HCT116 (cell line): ENCODE results near the gene MICAL3. TPM values are rescaled to one million over a fixed set of nuclear protein-coding genes. Genes with fewer than 3 reads are reported as not detected.

Source experiments
- ATAC-seq: fragments of 200-7000 bp; cut with Tn5 transposase; 2 replicates; pipeline ENCODE4 v1.9.1; 2020; ENCODE audit warnings: mild to moderate bottlenecking, moderate library complexity
- BruUV-seq: library from RNA; stranded (reverse); fragments of 400-500 nt; replicated peaks from 2 replicates; lab custom pipeline; 2021; lab: Mats Ljungman, UMichigan
- CTCF ChIA-PET: fragments of 300-600 bp; sonication (Branson Sonifier 250); formaldehyde crosslinking; loops from one replicate; lab custom pipeline; 2021; ENCODE audit warnings: antibody characterized with exemption; lab: Charles Lee
- POLR2A ChIA-PET: fragments of 300-600, 350-600 bp; sonication (Branson Sonifier 250); formaldehyde crosslinking; loops from one replicate; lab custom pipeline; 2021; ENCODE audit warnings: antibody characterized with exemption; lab: Charles Lee
- RAD21 ChIA-PET, 2 experiments: fragments of 300-600 bp; sonication (Branson Sonifier 250); formaldehyde crosslinking; loops; one replicate each; lab custom pipeline; 2023; ENCODE audit warnings: low total read pairs in 2 of 2; ENCODE audit not compliant: uncharacterized antibody in 2 of 2, unreplicated experiment in 2 of 2, low non-redundant PET in 1 of 2; lab: Charles Lee
- DNase-seq: peaks from one replicate; pipeline ENCODE4 v3.0.0-alpha.2; 2010; ENCODE audit warnings: low read depth, low spot score
- H2AFZ ChIP-seq: fragments of 200-600 bp; shearing (Covaris generic), sonication (generic); 2 replicates; pipeline ENCODE4 v1.6.1; 2017; ENCODE audit warnings: low read depth, mixed run types, mixed read lengths, antibody characterized with exemption, low read length; ENCODE audit not compliant: poor library complexity, severe bottlenecking
- H3K27ac ChIP-seq: 2 replicates; pipeline ENCODE4 v1.5.1; 2012; ENCODE audit warnings: low read depth, low read length
- H3K27me3 ChIP-seq: fragments of 200-600 bp; sonication (generic); 2 replicates; pipeline ENCODE4 v1.6.1; 2016; ENCODE audit warnings: mixed run types, low read length, mixed read lengths; ENCODE audit not compliant: insufficient read depth
- H3K36me3 ChIP-seq, 2 experiments: fragments of 200-500 bp in 1 of 2; fragments of 200-600 bp in 1 of 2; sonication (Bioruptor generic) in 1 of 2; sonication (generic) in 1 of 2; 2 replicates each; pipeline versions ENCODE4 v1.5.1 to v1.6.1; 2014 to 2016; ENCODE audit warnings: low read length in 2 of 2, inconsistent platforms in 1 of 2, mixed read lengths in 1 of 2, mixed run types in 1 of 2; ENCODE audit not compliant: insufficient read depth in 2 of 2, control insufficient read depth in 1 of 2
- H3K4me1 ChIP-seq, 2 experiments: fragments of 200-600 bp in 1 of 2; sonication (generic) in 1 of 2; 2 replicates each; pipeline versions ENCODE4 v1.5.1 to v1.6.1; 2012 to 2017; ENCODE audit warnings: low read length in 2 of 2, inconsistent platforms in 1 of 2, mild to moderate bottlenecking in 1 of 2, mixed read lengths in 1 of 2, mixed run types in 1 of 2, moderate library complexity in 1 of 2; ENCODE audit not compliant: insufficient read depth in 2 of 2, control insufficient read depth in 1 of 2
- H3K4me2 ChIP-seq: fragments of 200-600 bp; sonication (generic); 2 replicates; pipeline ENCODE4 v1.6.1; 2017; ENCODE audit warnings: mixed run types, low read length, mixed read lengths
- H3K4me3 ChIP-seq, 2 experiments: fragments of 200-600 bp in 1 of 2; sonication (generic) in 1 of 2; replicated peaks in 1 of 2; 2 replicates each; pipeline ENCODE4 v1.5.1; 2011 to 2016; ENCODE audit warnings: low read length in 2 of 2, control low read depth in 1 of 2, low read depth in 1 of 2, mild to moderate bottlenecking in 1 of 2, mixed read lengths in 1 of 2, mixed run types in 1 of 2
- H3K79me2 ChIP-seq: fragments of 200-600 bp; sonication (generic); 2 replicates; pipeline ENCODE4 v1.6.1; 2017; ENCODE audit warnings: mild to moderate bottlenecking, mixed run types, low read length, moderate library complexity, mixed read lengths; ENCODE audit not compliant: insufficient read depth
- H3K9ac ChIP-seq: fragments of 200-600 bp; sonication (generic); 2 replicates; pipeline ENCODE4 v1.6.1; 2016; ENCODE audit warnings: low read length, mixed read lengths
- H3K9me2 ChIP-seq: fragments of 200-600 bp; sonication (generic), shearing (Covaris generic); 2 replicates; pipeline ENCODE4 v1.6.1; 2017; ENCODE audit warnings: mixed run types, mild to moderate bottlenecking, moderate library complexity; ENCODE audit not compliant: insufficient read depth
- H3K9me3 ChIP-seq, 2 experiments: fragments of 200-500 bp in 1 of 2; fragments of 200-600 bp in 1 of 2; sonication (Bioruptor generic) in 1 of 2; sonication (generic) in 1 of 2; 2 replicates each; pipeline ENCODE4 v1.6.1; 2014 to 2017; ENCODE audit warnings: low read length in 2 of 2, mixed read lengths in 2 of 2, inconsistent platforms in 1 of 2, low read depth in 1 of 2, mild to moderate bottlenecking in 1 of 2, mixed run types in 1 of 2, moderate library complexity in 1 of 2; ENCODE audit not compliant: control insufficient read depth in 1 of 2, insufficient read depth in 1 of 2
- H4K20me1 ChIP-seq: fragments of 200-600 bp; sonication (generic), shearing (Covaris generic); 2 replicates; pipeline ENCODE4 v1.6.1; 2017; ENCODE audit warnings: mixed run types, mild to moderate bottlenecking, moderate library complexity; ENCODE audit not compliant: insufficient read depth
- CBX3 ChIP-seq: IDR thresholded peaks from 2 replicates; pipeline ENCODE4 v1.6.1; 2012; ENCODE audit warnings: low read depth
- EZH2 ChIP-seq: fragments of 200-600 bp; sonication (generic); IDR thresholded peaks from 2 replicates; pipeline ENCODE4 v1.6.1; 2017; ENCODE audit warnings: antibody characterized with exemption, mixed run types
- FOSL1 ChIP-seq: IDR thresholded peaks from 2 replicates; pipeline ENCODE4 v1.6.1; 2012; ENCODE audit warnings: low read depth
- JUND ChIP-seq: IDR thresholded peaks from 2 replicates; pipeline ENCODE4 v1.6.1; 2012
- RAD21 ChIP-seq: IDR thresholded peaks from 2 replicates; pipeline ENCODE4 v1.6.1; 2012; ENCODE audit warnings: low read depth, mild to moderate bottlenecking
- SIN3A ChIP-seq: IDR thresholded peaks from 2 replicates; pipeline ENCODE4 v1.6.1; 2012; ENCODE audit warnings: low read depth
- SP1 ChIP-seq: IDR thresholded peaks from 2 replicates; pipeline ENCODE4 v1.6.1; 2012; ENCODE audit warnings: low read depth
- TCF7L2 ChIP-seq: IDR thresholded peaks from 2 replicates; pipeline ENCODE4 v1.7.0; 2011; ENCODE audit warnings: borderline replicate concordance, inconsistent platforms; ENCODE audit not compliant: insufficient read depth, insufficient read length; ENCODE audit errors: extremely low read depth
- YY1 ChIP-seq: IDR thresholded peaks from 2 replicates; pipeline ENCODE4 v1.6.1; 2011; ENCODE audit warnings: low read length, low read depth, moderate library complexity, mild to moderate bottlenecking; ENCODE audit not compliant: insufficient replicate concordance; ENCODE audit errors: extremely low read depth
- intact Hi-C: fragments of 100-400 bp; cut with micrococcal nuclease; formaldehyde crosslinking; loops from 2 replicates; pipeline ENCODE4 v1.10.0; 2022
- total RNA-seq: library from RNA; stranded (reverse); gene quantifications from one replicate; pipeline ENCODE4 v1.2.1, GENCODE V29; 2021; ENCODE audit not compliant: unreplicated experiment
- TF ChIP-seq, protein P1 (sequence below): IDR thresholded peaks from 2 replicates; pipeline ENCODE4 v1.6.1; 2012
- TF ChIP-seq, protein P2 (sequence below): IDR thresholded peaks from 2 replicates; pipeline ENCODE4 v1.6.1; 2012; ENCODE audit warnings: low read depth
- TF ChIP-seq, protein P3 (sequence below): IDR thresholded peaks from 2 replicates; pipeline ENCODE4 v1.6.1; 2011; ENCODE audit warnings: mild to moderate bottlenecking, low read length, moderate library complexity; ENCODE audit not compliant: insufficient replicate concordance; ENCODE audit errors: extremely low read depth

MICAL3 gene
- total RNA-seq, 1 experiment from 2014 or later = 30.8 TPM

DNA sequence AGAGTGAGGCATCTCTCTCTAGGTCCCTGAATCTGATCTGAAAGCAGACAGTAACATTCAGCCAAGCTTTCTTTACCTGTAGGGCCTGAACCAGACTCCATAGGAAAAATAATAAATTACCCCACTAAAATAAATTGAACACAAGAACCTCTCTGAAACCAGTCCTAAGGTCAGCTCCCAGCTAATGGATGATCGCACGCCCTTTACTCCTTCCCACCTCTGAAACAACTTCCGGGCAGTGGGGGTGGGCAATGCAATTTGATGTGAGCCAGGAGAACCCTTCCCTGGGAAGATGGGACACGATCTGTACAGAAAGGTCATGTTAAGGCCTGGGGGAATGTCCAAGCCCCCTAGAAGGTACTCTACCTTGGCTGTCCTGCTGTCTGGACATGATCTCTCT is 71.2 kb downstream of the MICAL3 start:
- Histone ChIP-seq H4K20me1 (0 out of 2 replicates have a peak, but pooled peaks cover 3% of the 10 kb centered on the region), H3K79me2 (peaks cover 92% of the 10 kb centered on the region), H3K9me3 (no peaks in the 10 kb centered on the region), H3K4me2 (no peak overlapping the region), H3K27ac (no peak overlapping the region), H3K9me2 (no peaks in the 10 kb centered on the region), H3K9ac (no peak overlapping the region), H3K27me3 (no peaks in the 10 kb centered on the region), H2AFZ (no peak overlapping the region), H3K4me3 (no peak overlapping the region), H3K36me3 (no peaks in the 10 kb centered on the region; a peak in 1 of 4 replicates), H3K4me1 (peaks cover 0 to 11% of the 10 kb centered on the region in 2 experiments; a peak in 1 of 4 replicates)
- ChIA-PET CTCF (no interaction called here), POLR2A (no interaction called here), RAD21 (no interaction called here)
- TF ChIP-seq FOSL1 (no peak), SP1 (no peak)
- TF ChIP-seq, protein P1, sequence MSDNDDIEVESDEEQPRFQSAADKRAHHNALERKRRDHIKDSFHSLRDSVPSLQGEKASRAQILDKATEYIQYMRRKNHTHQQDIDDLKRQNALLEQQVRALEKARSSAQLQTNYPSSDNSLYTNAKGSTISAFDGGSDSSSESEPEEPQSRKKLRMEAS = no peak
- DNase-seq (no peak), ATAC-seq (no peak)
- intact Hi-C loops = no loop called here
- no TSS peak for BruUV-seq

DNA sequence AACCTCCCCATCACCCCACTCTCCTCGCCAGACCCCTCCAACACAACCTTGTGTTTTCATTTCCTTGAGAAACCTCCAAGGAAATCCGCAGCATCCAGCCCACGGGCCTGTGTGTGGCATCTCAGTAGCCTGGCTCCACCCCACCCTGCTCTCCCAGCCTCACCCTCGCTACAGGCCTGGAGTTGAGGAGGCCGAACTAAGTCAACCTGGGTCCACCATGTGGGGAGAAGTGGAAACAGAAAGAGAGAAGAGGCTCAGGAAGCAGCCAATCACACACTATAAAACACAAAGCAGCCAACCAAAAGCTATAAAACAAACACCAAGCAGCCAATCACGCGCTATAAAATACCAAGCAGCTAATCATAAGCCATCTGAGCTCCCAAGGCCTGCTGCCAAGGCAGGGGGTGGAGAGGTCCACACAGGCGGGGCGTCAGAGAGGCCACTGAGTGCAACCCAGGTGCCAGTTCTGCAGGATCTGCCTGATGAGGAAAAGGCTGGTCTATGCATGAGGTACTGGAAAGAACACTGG is 72.0 kb downstream of the MICAL3 start:
- ChIA-PET CTCF (no interaction called here), POLR2A (no interaction called here), RAD21 (no interaction called here)
- TF ChIP-seq JUND (no peak), RAD21 (no peak), SIN3A (no peak), YY1 (no peak), FOSL1 (no peak), SP1 (no peak), CBX3 (no peak), TCF7L2 (no peak), EZH2 (no peak)
- TF ChIP-seq, protein P1 = no peak
- TF ChIP-seq, protein P2, sequence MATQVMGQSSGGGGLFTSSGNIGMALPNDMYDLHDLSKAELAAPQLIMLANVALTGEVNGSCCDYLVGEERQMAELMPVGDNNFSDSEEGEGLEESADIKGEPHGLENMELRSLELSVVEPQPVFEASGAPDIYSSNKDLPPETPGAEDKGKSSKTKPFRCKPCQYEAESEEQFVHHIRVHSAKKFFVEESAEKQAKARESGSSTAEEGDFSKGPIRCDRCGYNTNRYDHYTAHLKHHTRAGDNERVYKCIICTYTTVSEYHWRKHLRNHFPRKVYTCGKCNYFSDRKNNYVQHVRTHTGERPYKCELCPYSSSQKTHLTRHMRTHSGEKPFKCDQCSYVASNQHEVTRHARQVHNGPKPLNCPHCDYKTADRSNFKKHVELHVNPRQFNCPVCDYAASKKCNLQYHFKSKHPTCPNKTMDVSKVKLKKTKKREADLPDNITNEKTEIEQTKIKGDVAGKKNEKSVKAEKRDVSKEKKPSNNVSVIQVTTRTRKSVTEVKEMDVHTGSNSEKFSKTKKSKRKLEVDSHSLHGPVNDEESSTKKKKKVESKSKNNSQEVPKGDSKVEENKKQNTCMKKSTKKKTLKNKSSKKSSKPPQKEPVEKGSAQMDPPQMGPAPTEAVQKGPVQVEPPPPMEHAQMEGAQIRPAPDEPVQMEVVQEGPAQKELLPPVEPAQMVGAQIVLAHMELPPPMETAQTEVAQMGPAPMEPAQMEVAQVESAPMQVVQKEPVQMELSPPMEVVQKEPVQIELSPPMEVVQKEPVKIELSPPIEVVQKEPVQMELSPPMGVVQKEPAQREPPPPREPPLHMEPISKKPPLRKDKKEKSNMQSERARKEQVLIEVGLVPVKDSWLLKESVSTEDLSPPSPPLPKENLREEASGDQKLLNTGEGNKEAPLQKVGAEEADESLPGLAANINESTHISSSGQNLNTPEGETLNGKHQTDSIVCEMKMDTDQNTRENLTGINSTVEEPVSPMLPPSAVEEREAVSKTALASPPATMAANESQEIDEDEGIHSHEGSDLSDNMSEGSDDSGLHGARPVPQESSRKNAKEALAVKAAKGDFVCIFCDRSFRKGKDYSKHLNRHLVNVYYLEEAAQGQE = no peak
- TF ChIP-seq, protein P3, sequence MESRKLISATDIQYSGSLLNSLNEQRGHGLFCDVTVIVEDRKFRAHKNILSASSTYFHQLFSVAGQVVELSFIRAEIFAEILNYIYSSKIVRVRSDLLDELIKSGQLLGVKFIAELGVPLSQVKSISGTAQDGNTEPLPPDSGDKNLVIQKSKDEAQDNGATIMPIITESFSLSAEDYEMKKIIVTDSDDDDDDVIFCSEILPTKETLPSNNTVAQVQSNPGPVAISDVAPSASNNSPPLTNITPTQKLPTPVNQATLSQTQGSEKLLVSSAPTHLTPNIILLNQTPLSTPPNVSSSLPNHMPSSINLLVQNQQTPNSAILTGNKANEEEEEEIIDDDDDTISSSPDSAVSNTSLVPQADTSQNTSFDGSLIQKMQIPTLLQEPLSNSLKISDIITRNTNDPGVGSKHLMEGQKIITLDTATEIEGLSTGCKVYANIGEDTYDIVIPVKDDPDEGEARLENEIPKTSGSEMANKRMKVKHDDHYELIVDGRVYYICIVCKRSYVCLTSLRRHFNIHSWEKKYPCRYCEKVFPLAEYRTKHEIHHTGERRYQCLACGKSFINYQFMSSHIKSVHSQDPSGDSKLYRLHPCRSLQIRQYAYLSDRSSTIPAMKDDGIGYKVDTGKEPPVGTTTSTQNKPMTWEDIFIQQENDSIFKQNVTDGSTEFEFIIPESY = no peak
- 0 out of 2 replicates have a peak, but pooled peaks cover 3% of the 10 kb centered on the region for H4K20me1 ChIP-seq
- peaks cover 0 to 11% of the 10 kb centered on the region in 2 experiments; a peak in 1 of 4 replicates for H3K4me1 ChIP-seq
- no peaks in the 10 kb centered on the region for H3K9me2 ChIP-seq
- DNase-seq = no peak
- H3K9ac ChIP-seq = no peak overlapping the region
- BruUV-seq = no TSS peak
- H2AFZ ChIP-seq = no peak overlapping the region
- no peaks in the 10 kb centered on the region for H3K9me3 ChIP-seq
- no peak overlapping the region for H3K4me3 ChIP-seq
- H3K27ac ChIP-seq = no peak overlapping the region
- peak; percentile 74 for ATAC-seq
- peaks cover 92% of the 10 kb centered on the region for H3K79me2 ChIP-seq
- H3K36me3 ChIP-seq = no peaks in the 10 kb centered on the region; a peak in 1 of 4 replicates
- no peaks in the 10 kb centered on the region for H3K27me3 ChIP-seq
- intact Hi-C loops = no loop called here
- H3K4me2 ChIP-seq = no peak overlapping the region
